GM11168 (cell line): ENCODE data around the gene GJB6.

Experiments
- in situ Hi-C: fragments of 300-500 bp; cut with MboI; formaldehyde crosslinking; loops from one replicate; pipeline ENCODE4 v1.12.0; 2022; ENCODE audit warnings: low sequenced_read_pairs; ENCODE audit not compliant: unreplicated experiment

Gene GJB6

DNA sequence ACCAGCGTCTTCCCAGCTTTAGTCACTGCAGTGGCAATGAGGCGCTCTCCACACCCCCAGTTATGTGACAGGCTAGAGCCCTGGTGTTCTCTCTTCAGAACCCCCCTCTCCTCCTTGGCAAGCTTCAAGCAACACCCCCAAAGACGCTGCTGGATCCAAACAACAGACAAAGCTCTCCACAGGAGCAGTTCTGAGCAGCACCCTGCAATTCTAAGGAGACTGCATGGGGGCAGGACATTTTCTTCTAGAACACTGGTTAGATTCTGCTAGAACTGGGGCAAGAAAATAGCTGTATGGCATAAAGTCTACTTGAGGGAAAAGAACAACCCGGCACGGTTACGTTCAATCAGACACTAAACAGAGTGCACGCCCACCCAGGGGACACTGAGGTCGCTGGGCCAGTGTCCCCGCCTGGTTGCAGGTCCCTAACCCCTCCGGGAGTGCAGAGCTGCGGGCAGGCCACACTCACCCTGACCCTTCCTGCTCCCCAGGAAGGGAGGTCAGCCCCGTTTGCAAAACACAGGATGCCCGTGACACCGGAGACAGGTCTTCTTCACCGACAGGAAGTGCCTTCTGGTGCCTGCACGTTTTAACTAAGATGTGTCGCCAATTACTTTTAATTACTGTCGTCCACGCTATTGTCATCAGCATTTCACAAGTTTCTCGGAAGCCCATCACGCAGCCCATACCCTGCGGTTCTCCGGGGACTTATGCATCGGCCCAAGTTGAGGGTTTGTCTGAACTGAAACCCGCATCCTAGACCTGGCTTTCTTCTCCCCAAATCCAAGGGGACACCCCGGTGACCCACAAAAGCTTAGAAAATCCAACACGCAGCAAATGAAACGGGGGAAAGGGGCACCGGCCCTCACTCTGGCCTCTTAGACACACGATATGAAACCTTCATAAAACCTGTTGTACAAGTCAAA is 943 bp downstream of the GJB6 start:
- in situ Hi-C loops, result no loop called here

GRCh38 chr13:20227730-20228129 is 4.4 kb downstream of the GJB6 start:
- in situ Hi-C loops, result no loop called here

- in situ Hi-C loops, result no loop called here
Measured at GRCh38 chr13:20227288-20227687, 4.8 kb downstream of the GJB6 start.

DNA sequence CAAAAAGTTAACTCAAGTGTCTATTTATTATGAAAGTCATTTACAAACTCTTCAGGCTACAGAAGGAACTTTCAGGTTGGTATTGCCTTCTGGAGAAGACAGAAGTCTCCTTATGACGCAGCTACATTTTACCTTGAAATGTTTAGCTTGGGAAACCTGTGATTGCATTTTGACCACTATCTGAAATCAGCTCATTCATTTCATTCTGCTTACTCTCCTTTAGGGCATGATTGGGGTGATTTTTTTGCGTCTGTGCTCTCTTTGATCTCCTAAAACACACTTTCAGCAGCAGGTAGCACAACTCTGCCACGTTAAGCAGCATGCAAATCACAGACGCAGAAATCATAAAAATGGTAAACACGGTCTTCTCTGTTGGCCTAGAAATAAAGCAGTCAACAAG is 9.6 kb downstream of the GJB6 start:
- in situ Hi-C loops, result no loop called here

DNA sequence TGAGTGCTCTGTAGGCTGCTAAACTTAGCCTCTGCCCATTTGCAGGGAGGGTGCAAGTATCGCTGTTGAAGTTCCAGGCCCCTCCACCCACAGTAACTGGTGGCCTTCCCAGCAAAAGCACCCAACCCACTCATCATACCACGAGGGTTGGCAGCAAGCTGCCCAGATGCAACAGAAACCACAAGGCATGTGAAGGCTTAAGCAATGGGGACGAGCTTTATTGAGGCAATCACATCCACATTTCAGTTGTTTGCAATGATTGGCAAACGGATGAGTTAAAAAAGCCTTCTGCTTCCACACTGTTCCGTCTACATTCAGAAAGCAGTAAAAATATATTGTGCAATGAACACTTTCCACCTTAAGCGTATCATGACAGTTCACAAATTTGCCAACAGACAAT is 10.3 kb downstream of the GJB6 start:
- in situ Hi-C loops, result no loop called here

DNA sequence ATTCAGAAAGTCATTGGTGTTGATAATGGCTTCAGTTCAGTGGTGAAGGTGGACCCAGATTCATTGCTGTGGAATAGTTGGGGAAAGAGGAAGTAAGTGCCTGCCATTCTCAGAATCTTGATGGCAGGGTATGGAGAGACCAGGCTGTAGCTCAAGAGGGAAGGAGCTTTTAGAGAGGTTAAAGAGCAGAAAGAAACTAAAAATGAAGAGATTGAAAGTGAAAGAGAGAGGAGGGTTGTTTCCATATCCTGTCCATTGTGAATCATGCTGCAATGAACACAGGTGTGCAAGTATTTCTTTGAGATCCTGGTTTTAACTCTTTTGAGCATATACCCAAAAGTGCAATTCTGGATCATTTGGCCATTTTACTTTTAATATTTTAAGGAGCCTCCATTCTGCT is 12.5 kb downstream of the GJB6 start:
- in situ Hi-C loops, result no loop called here

- in situ Hi-C loops, result no loop called here
Measured at GRCh38 chr13:20217168-20217567, 15.0 kb downstream of the GJB6 start.

GRCh38 chr13:20209948-20210347 is 22.2 kb downstream of the GJB6 start:
- in situ Hi-C loops, result no loop called here

DNA sequence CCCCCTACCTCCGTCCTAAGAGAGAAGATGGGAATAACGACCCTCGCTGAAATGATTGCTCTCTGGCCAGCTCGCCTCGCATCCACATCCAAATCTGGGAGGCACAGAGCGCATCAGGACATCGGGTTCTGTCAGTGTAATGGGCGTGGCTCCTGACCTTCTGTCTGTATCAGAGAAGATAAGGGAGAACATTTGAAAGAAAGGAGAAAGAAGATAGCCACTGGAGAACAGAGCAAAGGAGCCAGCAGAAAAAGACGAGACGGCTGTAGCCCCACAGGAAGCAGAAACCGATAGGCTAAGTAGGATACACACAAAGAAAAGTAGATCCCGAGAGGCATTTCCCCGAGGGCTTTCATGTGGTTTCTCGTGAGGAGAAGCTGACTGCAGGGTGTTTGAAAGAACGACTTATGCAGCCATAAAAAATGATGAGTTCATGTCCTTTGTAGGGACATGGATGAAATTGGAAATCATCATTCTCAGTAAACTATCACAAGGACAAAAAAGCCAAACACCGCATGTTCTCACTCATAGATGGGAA is 25.4 kb downstream of the GJB6 start:
- in situ Hi-C loops, result no loop called here

GRCh38 chr13:20206065-20206697 is 25.9 kb downstream of the GJB6 start:
- in situ Hi-C loops, result no loop called here

GRCh38 chr13:20198781-20199180 is 33.3 kb downstream of the GJB6 start:
- in situ Hi-C loops, result loop anchor here (25.0 kb wide), 1 partner anchor 614 kb away; no protein-coding TSS in a partner anchor

DNA sequence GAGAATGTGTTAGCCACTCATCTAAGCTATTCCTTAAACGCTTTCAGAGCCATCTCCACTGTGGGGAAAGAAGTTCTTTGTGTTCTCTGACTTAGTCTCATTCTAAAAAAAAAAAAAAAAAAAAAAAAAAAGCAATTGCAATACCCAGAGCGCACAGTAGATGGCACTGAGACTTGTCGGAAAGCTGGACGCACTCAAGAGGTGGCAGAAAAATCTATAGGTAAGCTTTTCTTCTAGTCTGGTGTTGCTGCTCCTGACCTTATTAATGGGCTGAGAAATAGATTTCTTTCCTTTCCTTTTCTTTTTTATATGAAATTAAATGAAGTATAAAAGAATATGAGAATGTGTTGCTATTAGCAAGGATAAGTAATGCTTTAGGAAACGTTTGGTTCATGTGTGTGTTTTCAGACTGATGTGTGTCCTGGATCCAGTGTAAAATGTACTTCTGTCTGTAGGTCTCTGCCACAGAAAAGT is 34.7 kb downstream of the GJB6 start:
- in situ Hi-C loops, result loop anchor here (25.0 kb wide), 1 partner anchor 615 kb away; no protein-coding TSS in a partner anchor

- in situ Hi-C loops, result loop anchor here (25.0 kb wide), 1 partner anchor 616 kb away; no protein-coding TSS in a partner anchor
Measured at GRCh38 chr13:20195801-20196200, 36.3 kb downstream of the GJB6 start.

DNA sequence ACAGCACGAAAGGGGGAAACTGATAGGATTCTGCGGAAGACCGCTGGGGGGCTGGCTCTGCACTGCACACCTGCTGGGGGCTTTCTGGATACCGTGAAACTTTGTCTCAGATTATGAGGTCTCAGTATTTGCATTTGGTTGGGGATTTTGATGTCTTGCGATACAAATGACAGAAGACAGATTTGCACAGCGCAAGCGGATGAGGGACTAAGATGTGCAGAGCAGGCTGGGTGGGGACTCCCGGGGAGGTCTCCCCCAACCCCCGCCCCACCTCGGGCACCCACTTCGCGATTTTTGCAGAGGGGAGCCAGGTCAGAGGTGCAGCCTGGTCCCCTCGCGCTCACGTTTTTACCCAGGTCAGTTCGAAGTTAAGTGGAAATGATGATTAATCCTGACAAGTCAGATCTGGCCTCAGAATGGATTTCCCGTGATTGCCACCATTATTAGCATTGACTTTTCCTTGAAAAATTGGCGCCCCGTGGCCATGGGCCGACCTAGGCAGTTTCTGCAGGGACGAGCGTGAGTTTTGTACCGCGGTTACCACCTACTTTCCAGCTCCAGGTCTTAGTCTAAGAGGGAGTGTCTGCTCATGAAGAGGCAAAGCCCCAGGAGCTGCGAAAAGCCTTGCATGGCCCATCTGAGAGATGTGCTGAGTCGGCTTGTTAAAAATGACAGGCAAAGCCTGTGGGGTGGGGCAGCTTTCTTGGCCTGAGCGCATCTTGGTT is 38.0 kb downstream of the GJB6 start:
- in situ Hi-C loops, result loop anchor here (25.0 kb wide), 1 partner anchor 618 kb away; no protein-coding TSS in a partner anchor

DNA sequence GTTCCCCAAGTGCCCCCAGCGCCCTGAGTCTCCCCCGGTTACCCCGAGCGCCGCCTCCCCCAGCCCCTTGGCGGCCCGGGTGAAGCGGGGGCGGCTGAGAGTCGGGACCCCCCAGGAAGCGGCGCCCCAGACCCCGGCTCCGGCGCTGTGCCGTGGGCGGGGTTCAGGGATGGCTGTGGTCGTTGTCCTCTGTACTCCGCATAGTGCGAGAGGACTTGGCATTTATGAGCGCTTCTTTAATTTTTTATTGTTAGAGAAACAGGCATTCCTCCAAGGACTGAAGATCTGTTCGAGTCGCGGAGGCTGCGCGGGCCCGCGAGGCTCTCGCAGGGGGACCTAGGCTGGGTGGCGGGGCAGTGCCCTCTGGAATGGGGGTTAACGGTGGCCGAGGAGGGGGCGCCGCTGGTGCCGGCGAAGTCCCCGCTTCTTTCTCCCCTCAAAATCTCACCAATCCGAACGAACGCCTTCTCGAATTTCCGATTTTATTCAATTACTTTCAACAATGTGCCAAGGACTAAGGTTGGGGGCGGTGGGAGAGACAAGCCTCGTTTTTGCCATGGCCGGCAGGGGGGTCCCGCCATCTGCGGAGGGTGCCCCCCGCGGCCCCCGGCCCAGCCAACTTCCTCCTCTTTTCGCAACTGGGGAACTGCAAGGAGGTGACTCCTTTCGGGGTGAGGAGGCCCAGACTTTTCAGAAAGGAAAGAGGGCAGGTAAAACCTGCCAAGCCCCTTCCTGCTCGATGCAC is 38.8 kb downstream of the GJB6 start:
- in situ Hi-C loops, result loop anchor here (25.0 kb wide), 1 partner anchor 619 kb away; no protein-coding TSS in a partner anchor

GRCh38 chr13:20192836-20193161 is 39.3 kb downstream of the GJB6 start, which contains the start of gene GJB2:
Gene GJB2, minus strand, starts transcription at chr13:20192938. Its CDS starts 3,357 bp downstream, at chr13:20189581.
- in situ Hi-C loops, result loop anchor here (25.0 kb wide), 1 partner anchor 620 kb away; no protein-coding TSS in a partner anchor

DNA sequence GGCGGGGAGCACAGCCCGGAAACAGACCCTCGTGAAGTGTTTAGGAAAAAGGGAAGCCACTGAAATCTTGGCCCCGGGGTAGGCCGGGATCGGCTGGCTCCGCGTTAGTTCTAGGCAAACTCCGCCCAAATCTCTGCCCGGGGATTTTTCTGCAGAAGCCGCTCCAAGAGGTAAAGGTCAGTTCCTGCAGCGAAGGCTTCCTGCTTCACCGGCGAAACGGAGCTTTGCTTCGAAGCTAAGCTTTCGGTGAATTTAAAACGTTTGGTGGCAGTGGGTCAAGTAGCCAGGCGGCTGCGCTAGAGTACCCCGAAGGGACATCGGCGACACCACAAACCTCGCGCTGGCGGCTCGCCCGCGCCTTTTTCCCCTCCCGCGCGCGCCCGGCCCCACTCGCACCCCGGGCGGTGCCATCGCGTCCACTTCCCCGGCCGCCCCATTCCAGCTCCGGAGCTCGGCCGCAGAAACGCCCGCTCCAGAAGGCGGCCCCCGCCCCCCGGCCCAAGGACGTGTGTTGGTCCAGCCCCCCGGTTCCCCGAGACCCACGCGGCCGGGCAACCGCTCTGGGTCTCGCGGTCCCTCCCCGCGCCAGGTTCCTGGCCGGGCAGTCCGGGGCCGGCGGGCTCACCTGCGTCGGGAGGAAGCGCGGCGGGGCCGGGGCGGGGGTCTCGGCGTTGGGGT is 39.8 kb downstream of the GJB6 start:
- in situ Hi-C loops, result loop anchor here (25.0 kb wide), 1 partner anchor 620 kb away; no protein-coding TSS in a partner anchor

DNA sequence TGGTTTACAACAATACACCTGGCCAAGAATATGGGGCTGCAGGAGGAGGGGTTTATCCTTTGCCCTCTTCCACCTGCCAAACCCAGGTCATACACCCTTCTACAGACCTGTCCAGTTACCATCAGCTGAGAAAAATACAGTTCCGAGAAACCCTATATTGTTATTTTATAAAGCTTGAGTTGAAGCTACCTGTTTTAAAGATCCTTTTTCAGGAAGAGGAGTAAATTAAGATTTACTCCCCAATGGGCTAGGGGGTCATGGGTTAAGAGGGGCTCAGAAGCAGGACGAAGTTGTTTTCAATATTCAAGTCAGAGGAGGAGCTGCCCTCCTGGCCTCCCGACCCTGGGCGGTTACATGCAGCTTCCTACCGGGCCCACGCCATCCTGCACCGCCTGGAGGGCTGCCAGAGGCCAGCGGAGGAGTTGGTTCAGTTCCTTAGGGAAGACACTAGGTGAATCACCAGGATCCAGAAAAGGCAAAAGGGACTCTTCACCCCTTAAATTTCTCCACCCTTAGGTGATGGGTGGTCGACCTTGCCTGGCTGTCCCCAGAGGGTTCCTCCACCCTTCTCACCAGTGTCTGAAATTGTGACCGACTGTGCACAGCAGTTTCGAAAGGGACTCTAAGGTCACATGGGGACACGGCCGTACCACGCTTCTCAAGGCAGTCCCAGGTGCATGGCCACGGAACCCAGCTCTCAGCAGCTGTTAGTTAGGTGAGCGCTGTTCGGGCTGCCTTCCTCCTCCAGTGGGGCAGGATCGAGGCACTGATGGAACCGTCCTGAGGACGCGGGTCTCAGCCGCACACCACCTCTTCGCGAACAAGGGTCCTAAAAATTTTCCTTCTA is 40.6 kb downstream of the GJB6 start:
- in situ Hi-C loops, result loop anchor here (25.0 kb wide), 1 partner anchor 621 kb away; no protein-coding TSS in a partner anchor
